HepG2 (cell line): Measurements from ENCODE around the gene CEBPZOS. TPM values are rescaled to one million over a fixed set of nuclear protein-coding genes. Genes with fewer than 3 reads are reported as not detected.

Source experiments
- BORCS8-MEF2B ChIP-seq: sonication (generic); formaldehyde crosslinking; IDR thresholded peaks from 2 replicates; pipeline ENCODE4 v1.8.0; 2022; ENCODE audit warnings: mild to moderate bottlenecking, missing genetic modification reagents
- CCAR2 ChIP-seq: fragments of 200-400 bp; formaldehyde crosslinking; optimal IDR thresholded peaks from 2 replicates; pipeline ENCODE3; 2018; ENCODE audit warnings: low read depth, mild to moderate bottlenecking, low read length, moderate library complexity
- DMAP1 ChIP-seq: IDR thresholded peaks from 2 replicates; pipeline ENCODE4 v1.6.1; 2016
- FOXO1 ChIP-seq: sonication (generic); formaldehyde crosslinking; IDR thresholded peaks from 2 replicates; pipeline ENCODE4 v1.4.0; 2020; ENCODE audit warnings: missing genetic modification reagents
- HNF4A ChIP-seq: sonication (generic); formaldehyde crosslinking; IDR thresholded peaks from 2 replicates; pipeline ENCODE4 v1.4.0; 2020; ENCODE audit warnings: missing genetic modification reagents
- HNF4G ChIP-seq, 2 experiments: sonication (generic) in 1 of 2; formaldehyde crosslinking in 1 of 2; IDR thresholded peaks; 2 replicates each; pipeline versions ENCODE4 v1.4.0 to v1.6.1; 2011 to 2020; ENCODE audit warnings: borderline replicate concordance in 2 of 2, low read depth in 2 of 2, mild to moderate bottlenecking in 2 of 2, low read length in 1 of 2, missing genetic modification reagents in 1 of 2, moderate library complexity in 1 of 2
- KDM1A ChIP-seq: IDR thresholded peaks from 2 replicates; pipeline ENCODE4 v1.6.1; 2016; ENCODE audit warnings: missing compliant biosample characterization
- MLLT10 ChIP-seq: sonication (generic); formaldehyde crosslinking; IDR thresholded peaks from 2 replicates; pipeline ENCODE4 v1.4.0; 2020; ENCODE audit warnings: missing genetic modification reagents
- PITX1 ChIP-seq: sonication (generic); formaldehyde crosslinking; IDR thresholded peaks from 2 replicates; pipeline ENCODE4 v1.5.1; 2020; ENCODE audit warnings: mild to moderate bottlenecking, missing genetic modification reagents
- SOX6 ChIP-seq, 2 experiments: fragments of 450-650 bp in 1 of 2; sonication (generic) in 1 of 2; formaldehyde crosslinking in 1 of 2; IDR thresholded peaks; 2 replicates each; pipeline versions ENCODE4 v1.4.0 to v1.6.1; 2017 to 2020; ENCODE audit warnings: antibody characterized with exemption in 1 of 2, mild to moderate bottlenecking in 1 of 2, missing genetic modification reagents in 1 of 2
- ZNF337 ChIP-seq: sonication (generic); formaldehyde crosslinking; IDR thresholded peaks from 2 replicates; pipeline ENCODE4 v1.5.1; 2020; ENCODE audit warnings: missing genetic modification reagents, low read depth, mild to moderate bottlenecking, borderline replicate concordance
- ZNF547 ChIP-seq: sonication (generic); formaldehyde crosslinking; IDR thresholded peaks from 2 replicates; pipeline ENCODE4 v1.5.1; 2020; ENCODE audit warnings: mild to moderate bottlenecking, missing genetic modification reagents
- ZNF605 ChIP-seq: sonication (generic); formaldehyde crosslinking; IDR thresholded peaks from 2 replicates; pipeline ENCODE4 v1.8.0; 2022; ENCODE audit warnings: mild to moderate bottlenecking, missing genetic modification reagents
- ZNF616 ChIP-seq: sonication (generic); formaldehyde crosslinking; IDR thresholded peaks from 2 replicates; pipeline ENCODE4 v1.5.0; 2020; ENCODE audit warnings: low read depth, mild to moderate bottlenecking, missing genetic modification reagents
- ZNF83 ChIP-seq: sonication (generic); formaldehyde crosslinking; IDR thresholded peaks from 2 replicates; pipeline ENCODE4 v1.4.0; 2020; ENCODE audit warnings: missing genetic modification reagents, mild to moderate bottlenecking, borderline replicate concordance
- ZNF850 ChIP-seq: sonication (generic); formaldehyde crosslinking; conservative IDR thresholded peaks from 2 replicates; pipeline ENCODE4 v1.9.0; 2021; ENCODE audit warnings: mild to moderate bottlenecking, missing genetic modification reagents
- polyA plus RNA-seq, 8 experiments: library from polyadenylated mRNA; depleted of rRNA in 3 of 8; stranded (reverse) in 7 of 8; unstranded in 1 of 8; fragments of >200 nt; fragmentation: Illumina TruSeq in 4 of 8; extraction: Trizol in 4 of 8; gene quantifications; 2 replicates each; pipeline versions ENCODE4 v1.2.1 to v1.2.3, GENCODE V29; 2011 to 2016; ENCODE audit warnings: low read depth in 4 of 8, missing spikeins in 1 of 8, mixed read lengths in 1 of 8; ENCODE audit not compliant: insufficient read depth in 1 of 8
- total RNA-seq, 5 experiments: library from RNA; depleted of rRNA; stranded (reverse); fragments of >200 nt; fragmentation: Illumina TruSeq; extraction: Trizol; gene quantifications; 2 replicates each; pipeline ENCODE4 v1.2.3, GENCODE V29; 2016; ENCODE audit warnings: low read depth in 1 of 5
- TF ChIP-seq, protein P1 (sequence below): sonication (generic); formaldehyde crosslinking; IDR thresholded peaks from 2 replicates; pipeline ENCODE4 v1.4.0; 2020; ENCODE audit warnings: mild to moderate bottlenecking, missing genetic modification reagents
- TF ChIP-seq, protein P2 (sequence below): sonication (generic); formaldehyde crosslinking; IDR thresholded peaks from 2 replicates; pipeline ENCODE4 v1.4.0; 2020; ENCODE audit warnings: missing genetic modification reagents
- TF ChIP-seq, protein P3 (sequence below): sonication (generic); formaldehyde crosslinking; IDR thresholded peaks from 2 replicates; pipeline ENCODE4 v1.4.0; 2020; ENCODE audit warnings: missing genetic modification reagents
- TF ChIP-seq, protein P4 (sequence below): sonication (generic); formaldehyde crosslinking; IDR thresholded peaks from 2 replicates; pipeline ENCODE4 v1.9.0; 2021; ENCODE audit warnings: missing genetic modification reagents, mild to moderate bottlenecking, borderline replicate concordance
- TF ChIP-seq, protein P5 (sequence below): sonication (generic); formaldehyde crosslinking; IDR thresholded peaks from 2 replicates; pipeline ENCODE4 v1.8.0; 2022; ENCODE audit warnings: low read depth, missing genetic modification reagents

The CEBPZOS gene
- total and polyA plus RNA-seq, 2 of the 13 experiments (the other 11 are each of a cell fraction or from before 2014, with no cell fraction given), result 18.6 to 44.7 TPM

DNA sequence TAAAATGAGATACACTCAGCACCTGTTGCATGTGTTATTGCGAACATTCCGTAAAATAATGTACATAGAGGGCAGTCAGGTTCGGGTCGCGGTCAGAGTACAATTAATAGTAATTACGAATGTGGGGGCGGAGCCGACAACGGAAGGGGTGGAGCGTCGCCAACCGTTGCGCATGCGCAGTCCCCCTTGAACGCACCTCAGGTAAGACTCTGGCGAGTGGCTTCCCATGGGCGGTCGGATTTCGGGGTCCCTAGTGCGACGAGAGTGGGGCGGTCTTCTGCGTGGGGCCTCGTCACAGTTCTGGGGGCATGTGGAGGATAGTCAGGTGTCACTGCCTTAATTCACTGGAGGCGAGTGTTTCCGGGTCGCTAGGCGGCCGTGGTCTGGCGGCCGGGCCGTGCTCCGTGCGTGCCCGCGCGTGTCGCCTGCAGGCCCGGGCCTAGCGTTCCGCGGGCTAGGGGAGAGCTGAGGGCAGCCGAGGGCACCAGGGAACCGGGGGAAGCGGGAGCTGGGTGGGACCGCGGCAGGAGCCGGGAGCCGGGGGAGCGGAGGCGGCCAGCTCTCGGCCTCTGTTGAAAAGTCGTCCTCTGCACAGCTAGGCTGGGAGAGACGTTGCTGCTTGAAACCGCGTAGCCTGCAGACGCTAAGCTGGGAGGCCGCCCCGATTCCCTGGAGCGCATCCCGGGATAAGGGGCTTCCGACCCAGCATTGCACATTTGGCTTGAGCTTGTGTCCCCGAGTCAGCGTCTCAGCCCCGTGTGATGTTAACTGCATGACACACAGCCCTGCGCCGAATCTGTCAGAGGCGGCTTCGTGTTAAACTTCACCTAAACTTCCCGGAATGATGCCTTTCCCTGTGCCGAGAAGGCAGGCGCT, at the start of gene CEBPZOS (continued):
- TF ChIP-seq, protein P1, sequence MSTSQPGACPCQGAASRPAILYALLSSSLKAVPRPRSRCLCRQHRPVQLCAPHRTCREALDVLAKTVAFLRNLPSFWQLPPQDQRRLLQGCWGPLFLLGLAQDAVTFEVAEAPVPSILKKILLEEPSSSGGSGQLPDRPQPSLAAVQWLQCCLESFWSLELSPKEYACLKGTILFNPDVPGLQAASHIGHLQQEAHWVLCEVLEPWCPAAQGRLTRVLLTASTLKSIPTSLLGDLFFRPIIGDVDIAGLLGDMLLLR (CRISPR knock-in tag), result peak; percentile 92
- TF ChIP-seq, protein P2, sequence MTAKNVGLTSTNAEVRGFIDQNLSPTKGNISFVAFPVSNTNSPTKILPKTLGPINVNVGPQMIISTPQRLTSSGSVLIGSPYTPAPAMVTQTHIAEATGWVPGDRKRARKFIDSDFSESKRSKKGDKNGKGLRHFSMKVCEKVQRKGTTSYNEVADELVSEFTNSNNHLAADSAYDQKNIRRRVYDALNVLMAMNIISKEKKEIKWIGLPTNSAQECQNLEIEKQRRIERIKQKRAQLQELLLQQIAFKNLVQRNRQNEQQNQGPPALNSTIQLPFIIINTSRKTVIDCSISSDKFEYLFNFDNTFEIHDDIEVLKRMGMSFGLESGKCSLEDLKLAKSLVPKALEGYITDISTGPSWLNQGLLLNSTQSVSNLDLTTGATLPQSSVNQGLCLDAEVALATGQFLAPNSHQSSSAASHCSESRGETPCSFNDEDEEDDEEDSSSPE (CRISPR knock-in tag), result peak; percentile 47; the same call in 1 of the 2 replicates
- TF ChIP-seq KDM1A (CRISPR knock-in tag) (no peak), ZNF337 (no peak; the same call in 1 of the 2 replicates), PITX1 (CRISPR knock-in tag) (peak; percentile 11; the same call in 1 of the 2 replicates), FOXO1 (CRISPR knock-in tag) (peak; percentile 72), ZNF605 (CRISPR knock-in tag) (peak; percentile 97), DMAP1 (CRISPR knock-in tag) (peak; percentile 94), ZNF547 (CRISPR knock-in tag) (peak; percentile 99), ZNF850 (0 out of 2 replicates have a peak, but pooled peaks have one; percentile 58), HNF4G (IDR thresholded peaks at IDR 0.05; ENCODE audit: borderline replicate concordance, low read depth, low read length) (peak; percentile 39; the same call in 1 of the 2 replicates), HNF4G (CRISPR knock-in tag; IDR thresholded peaks at IDR 0.05; ENCODE audit: borderline replicate concordance, low read depth) (peak; percentile 45; the same call in 1 of the 2 replicates), CCAR2 (no peak), BORCS8-MEF2B (CRISPR knock-in tag) (peak; percentile 97), ZNF83 (CRISPR knock-in tag) (peak; percentile 52; the same call in 1 of the 2 replicates), ZNF616 (CRISPR knock-in tag) (peak; percentile 92; the same call in 1 of the 2 replicates), HNF4A (0 out of 2 replicates have a peak, but pooled peaks have one; percentile 20), MLLT10 (CRISPR knock-in tag) (no peak), SOX6 (IDR thresholded peaks at IDR 0.05) (no peak), SOX6 (CRISPR knock-in tag; IDR thresholded peaks at IDR 0.05) (peak; percentile 58; the same call in 1 of the 2 replicates)
- TF ChIP-seq, protein P3, sequence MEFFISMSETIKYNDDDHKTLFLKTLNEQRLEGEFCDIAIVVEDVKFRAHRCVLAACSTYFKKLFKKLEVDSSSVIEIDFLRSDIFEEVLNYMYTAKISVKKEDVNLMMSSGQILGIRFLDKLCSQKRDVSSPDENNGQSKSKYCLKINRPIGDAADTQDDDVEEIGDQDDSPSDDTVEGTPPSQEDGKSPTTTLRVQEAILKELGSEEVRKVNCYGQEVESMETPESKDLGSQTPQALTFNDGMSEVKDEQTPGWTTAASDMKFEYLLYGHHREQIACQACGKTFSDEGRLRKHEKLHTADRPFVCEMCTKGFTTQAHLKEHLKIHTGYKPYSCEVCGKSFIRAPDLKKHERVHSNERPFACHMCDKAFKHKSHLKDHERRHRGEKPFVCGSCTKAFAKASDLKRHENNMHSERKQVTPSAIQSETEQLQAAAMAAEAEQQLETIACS (CRISPR knock-in tag), result peak; percentile 74
- TF ChIP-seq, protein P4, sequence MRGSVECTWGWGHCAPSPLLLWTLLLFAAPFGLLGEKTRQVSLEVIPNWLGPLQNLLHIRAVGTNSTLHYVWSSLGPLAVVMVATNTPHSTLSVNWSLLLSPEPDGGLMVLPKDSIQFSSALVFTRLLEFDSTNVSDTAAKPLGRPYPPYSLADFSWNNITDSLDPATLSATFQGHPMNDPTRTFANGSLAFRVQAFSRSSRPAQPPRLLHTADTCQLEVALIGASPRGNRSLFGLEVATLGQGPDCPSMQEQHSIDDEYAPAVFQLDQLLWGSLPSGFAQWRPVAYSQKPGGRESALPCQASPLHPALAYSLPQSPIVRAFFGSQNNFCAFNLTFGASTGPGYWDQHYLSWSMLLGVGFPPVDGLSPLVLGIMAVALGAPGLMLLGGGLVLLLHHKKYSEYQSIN, result no peak; the same call in 1 of the 2 replicates
- TF ChIP-seq, protein P5, sequence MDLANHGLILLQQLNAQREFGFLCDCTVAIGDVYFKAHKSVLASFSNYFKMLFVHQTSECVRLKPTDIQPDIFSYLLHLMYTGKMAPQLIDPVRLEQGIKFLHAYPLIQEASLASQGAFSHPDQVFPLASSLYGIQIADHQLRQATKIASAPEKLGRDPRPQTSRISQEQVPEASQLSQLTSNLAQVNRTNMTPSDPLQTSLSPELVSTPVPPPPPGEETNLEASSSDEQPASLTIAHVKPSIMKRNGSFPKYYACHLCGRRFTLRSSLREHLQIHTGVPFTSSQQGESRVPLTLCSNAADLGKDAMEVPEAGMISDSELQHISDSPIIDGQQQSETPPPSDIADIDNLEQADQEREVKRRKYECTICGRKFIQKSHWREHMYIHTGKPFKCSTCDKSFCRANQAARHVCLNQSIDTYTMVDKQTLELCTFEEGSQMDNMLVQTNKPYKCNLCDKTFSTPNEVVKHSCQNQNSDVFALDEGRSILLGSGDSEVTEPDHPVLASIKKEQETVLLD (CRISPR knock-in tag), result no peak
